K562 (cell line): ENCODE results near the gene EFS. TPM values are rescaled to one million over a fixed set of nuclear protein-coding genes. Genes with fewer than 3 reads are reported as not detected.

Experiments
- ARID3A ChIP-seq: IDR thresholded peaks from 2 replicates; pipeline ENCODE4 v1.6.1; 2012; ENCODE audit warnings: low read depth, low read length, improper control_type of control experiment, borderline replicate concordance
- CREB1 ChIP-seq, 2 experiments: sonication (generic) in 1 of 2; formaldehyde crosslinking in 1 of 2; IDR thresholded peaks; 2 replicates each; pipeline versions ENCODE4 v1.6.1 to v1.8.0; 2012 to 2022; ENCODE audit warnings: inconsistent platforms in 1 of 2, mild to moderate bottlenecking in 1 of 2, missing genetic modification reagents in 1 of 2, moderate library complexity in 1 of 2
- DMBX1 ChIP-seq: fragments of 250-450 bp; sonication (Bioruptor Pico); IDR thresholded peaks from 2 replicates; pipeline ENCODE4 v1.8.0; 2022; ENCODE audit warnings: inconsistent platforms, mild to moderate bottlenecking, moderate library complexity, borderline replicate concordance
- FOXA3 ChIP-seq, 2 experiments: fragments of 450-650 bp in 1 of 2; sonication (generic) in 1 of 2; formaldehyde crosslinking; IDR thresholded peaks in 1 of 2; conservative IDR thresholded peaks in 1 of 2; 2 replicates each; pipeline versions ENCODE4 v1.4.0 to v1.8.0; 2020 to 2022; ENCODE audit warnings: mild to moderate bottlenecking in 2 of 2, missing genetic modification reagents in 1 of 2
- NR0B1 ChIP-seq: fragments of 450-650 bp; IDR thresholded peaks from one replicate; pipeline ENCODE4 v1.6.1; 2018; ENCODE audit warnings: mild to moderate bottlenecking, moderate library complexity; ENCODE audit not compliant: partially characterized antibody
- NUFIP1 ChIP-seq: fragments of 450-650 bp; IDR thresholded peaks from 2 replicates; pipeline ENCODE4 v1.6.1; 2018; ENCODE audit not compliant: partially characterized antibody
- PCBP2 ChIP-seq: fragments of 200-400 bp; formaldehyde crosslinking; IDR thresholded peaks from 2 replicates; pipeline ENCODE4 v1.6.1; 2018; ENCODE audit warnings: low read length, low read depth, mild to moderate bottlenecking, moderate library complexity; ENCODE audit not compliant: poor library complexity, severe bottlenecking
- RAD21 ChIP-seq, 2 experiments: fragments of 250-450 bp in 1 of 2; fragments of 450-650 bp in 1 of 2; sonication (Bioruptor Pico) in 1 of 2; formaldehyde crosslinking in 1 of 2; IDR thresholded peaks in 1 of 2; conservative IDR thresholded peaks in 1 of 2; 2 replicates each; pipeline versions ENCODE4 v1.4.0 to v1.8.0; 2020 to 2022; ENCODE audit warnings: mild to moderate bottlenecking in 2 of 2, moderate library complexity in 1 of 2
- RBM34 ChIP-seq: fragments of 200-400 bp; formaldehyde crosslinking; IDR thresholded peaks from 2 replicates; pipeline ENCODE4 v1.6.1; 2018; ENCODE audit warnings: low read length, borderline replicate concordance; ENCODE audit not compliant: insufficient read depth
- SETDB1 ChIP-seq: IDR thresholded peaks from one replicate; pipeline ENCODE4 v1.6.1; 2012; ENCODE audit warnings: low read length, control low read depth, inconsistent platforms
- SMARCB1 ChIP-seq: IDR thresholded peaks from 2 replicates; pipeline ENCODE4 v1.6.1; 2011; ENCODE audit warnings: improper control_type of control experiment, low read depth; ENCODE audit not compliant: insufficient read length
- ZBTB1 ChIP-seq: sonication (generic); formaldehyde crosslinking; IDR thresholded peaks from 2 replicates; pipeline ENCODE4 v1.8.1; 2023; ENCODE audit warnings: missing genetic modification reagents, low read depth, mild to moderate bottlenecking, borderline replicate concordance
- polyA plus RNA-seq, 8 experiments: library from polyadenylated mRNA; depleted of rRNA in 4 of 8; stranded (reverse) in 5 of 8; unstranded in 3 of 8; fragments of >200 nt; fragmentation: Nextera tagmentation in 2 of 8; fragmentation: Illumina TruSeq in 1 of 8; extraction: Ambion mirVana in 2 of 8; extraction: Trizol in 1 of 8; gene quantifications; 2 replicates each; pipeline versions ENCODE4 v1.2.1 to v1.2.3, GENCODE V29; 2011 to 2014; ENCODE audit warnings: inconsistent platforms in 1 of 8, missing spikeins in 1 of 8
- total RNA-seq, 7 experiments: library from RNA; depleted of rRNA in 6 of 7; stranded (reverse); fragments of >200 nt in 6 of 7; fragmentation: Illumina TruSeq in 2 of 7; extraction: Trizol in 2 of 7; gene quantifications; 2 replicates each; pipeline versions ENCODE4 v1.2.1 to v1.2.3, GENCODE V29; 2011 to 2021; ENCODE audit warnings: low replicate concordance in 1 of 7
- TF ChIP-seq, protein P1 (sequence below): fragments of 250-450 bp; sonication (Bioruptor Pico); IDR thresholded peaks from 2 replicates; pipeline ENCODE4 v1.5.0; 2021; ENCODE audit warnings: mild to moderate bottlenecking, moderate library complexity
- TF ChIP-seq, protein P2 (sequence below): fragments of 250-450 bp; sonication (Bioruptor Pico); IDR thresholded peaks from 2 replicates; pipeline ENCODE4 v1.8.0; 2021; ENCODE audit warnings: moderate library complexity, mild to moderate bottlenecking, inconsistent platforms
- TF ChIP-seq, protein P3 (sequence below): sonication (generic); formaldehyde crosslinking; IDR thresholded peaks from 2 replicates; pipeline ENCODE4 v1.8.1; 2023; ENCODE audit warnings: mild to moderate bottlenecking, missing genetic modification reagents, moderate library complexity

Gene EFS
- total and polyA plus RNA-seq, 9 of the 15 experiments (the other 6 are each of a cell fraction or from before 2014, with no cell fraction given) = 0.01 to 0.03 TPM; not detected in 7

- TF ChIP-seq, protein P1, sequence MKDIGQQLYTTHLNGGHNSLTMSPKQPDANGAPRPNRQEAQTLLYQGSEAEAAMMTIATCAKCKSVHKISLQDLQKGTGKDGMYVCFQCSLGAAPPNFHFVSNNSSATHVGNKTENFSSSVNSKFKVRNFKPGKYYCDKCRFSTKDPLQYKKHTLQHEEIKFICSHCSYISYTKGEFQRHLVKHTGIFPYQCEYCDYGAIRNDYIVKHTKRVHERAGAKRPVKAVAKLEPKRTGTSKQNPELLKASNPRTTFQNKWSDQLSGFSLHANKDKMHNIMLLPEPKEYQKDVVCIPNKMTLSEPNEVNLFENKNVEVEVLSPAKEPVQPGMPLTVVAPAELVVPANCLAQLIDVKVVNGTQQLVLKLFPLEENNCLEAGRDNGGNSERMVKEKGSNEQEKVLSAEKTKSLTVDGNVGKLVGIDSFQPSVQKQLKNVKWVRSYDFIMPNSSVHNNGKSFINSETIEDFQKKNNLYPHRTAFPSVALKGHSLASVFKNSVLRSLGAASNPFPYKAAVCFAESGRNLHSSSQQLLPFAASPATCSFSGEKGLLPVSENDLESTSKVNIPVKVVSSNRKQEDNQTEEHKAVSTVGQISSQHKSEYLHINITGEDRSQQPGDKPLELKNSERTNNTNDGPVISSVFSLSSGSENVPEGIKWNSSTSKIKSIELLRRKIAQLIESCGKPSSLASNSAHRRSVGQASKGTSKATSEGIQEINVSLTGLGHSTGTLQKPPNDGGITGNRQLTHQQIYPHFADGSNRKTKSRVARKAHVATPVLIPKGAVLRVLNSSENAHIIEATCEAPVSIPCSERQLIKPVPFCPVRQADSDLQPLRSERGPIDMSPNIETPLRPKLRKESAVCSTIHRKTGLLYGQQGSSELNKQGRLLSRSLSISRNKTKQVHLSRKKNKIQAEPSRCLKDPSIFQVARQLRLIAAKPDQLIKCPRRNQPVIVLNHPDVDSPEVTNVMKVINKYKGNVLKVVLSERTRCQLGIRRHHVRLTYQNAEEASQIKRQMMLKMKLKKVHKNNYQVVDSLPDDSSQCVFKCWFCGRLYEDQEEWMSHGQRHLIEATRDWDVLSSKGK (CRISPR knock-in tag) = no peak
- TF ChIP-seq CREB1 (IDR thresholded peaks at IDR 0.05) (peak; percentile 98), CREB1 (CRISPR knock-in tag; IDR thresholded peaks at IDR 0.05) (peak; percentile 99), PCBP2 (no peak), FOXA3 (CRISPR knock-in tag; conservative IDR thresholded peaks at IDR 0.05 in 1 of 2, IDR thresholded peaks at IDR 0.05 in 1 of 2) (no peak), ARID3A (no peak), SMARCB1 (no peak), ZBTB1 (CRISPR knock-in tag) (no peak), RBM34 (no peak), NUFIP1 (peak; percentile 100), DMBX1 (CRISPR knock-in tag) (no peak), NR0B1 (no peak), SETDB1 (no peak), RAD21 (CRISPR knock-in tag; conservative IDR thresholded peaks at IDR 0.05 in 1 of 2, IDR thresholded peaks at IDR 0.05 in 1 of 2) (no peak)
- TF ChIP-seq, protein P2, sequence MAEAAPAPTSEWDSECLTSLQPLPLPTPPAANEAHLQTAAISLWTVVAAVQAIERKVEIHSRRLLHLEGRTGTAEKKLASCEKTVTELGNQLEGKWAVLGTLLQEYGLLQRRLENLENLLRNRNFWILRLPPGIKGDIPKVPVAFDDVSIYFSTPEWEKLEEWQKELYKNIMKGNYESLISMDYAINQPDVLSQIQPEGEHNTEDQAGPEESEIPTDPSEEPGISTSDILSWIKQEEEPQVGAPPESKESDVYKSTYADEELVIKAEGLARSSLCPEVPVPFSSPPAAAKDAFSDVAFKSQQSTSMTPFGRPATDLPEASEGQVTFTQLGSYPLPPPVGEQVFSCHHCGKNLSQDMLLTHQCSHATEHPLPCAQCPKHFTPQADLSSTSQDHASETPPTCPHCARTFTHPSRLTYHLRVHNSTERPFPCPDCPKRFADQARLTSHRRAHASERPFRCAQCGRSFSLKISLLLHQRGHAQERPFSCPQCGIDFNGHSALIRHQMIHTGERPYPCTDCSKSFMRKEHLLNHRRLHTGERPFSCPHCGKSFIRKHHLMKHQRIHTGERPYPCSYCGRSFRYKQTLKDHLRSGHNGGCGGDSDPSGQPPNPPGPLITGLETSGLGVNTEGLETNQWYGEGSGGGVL (CRISPR knock-in tag) = no peak
- TF ChIP-seq, protein P3, sequence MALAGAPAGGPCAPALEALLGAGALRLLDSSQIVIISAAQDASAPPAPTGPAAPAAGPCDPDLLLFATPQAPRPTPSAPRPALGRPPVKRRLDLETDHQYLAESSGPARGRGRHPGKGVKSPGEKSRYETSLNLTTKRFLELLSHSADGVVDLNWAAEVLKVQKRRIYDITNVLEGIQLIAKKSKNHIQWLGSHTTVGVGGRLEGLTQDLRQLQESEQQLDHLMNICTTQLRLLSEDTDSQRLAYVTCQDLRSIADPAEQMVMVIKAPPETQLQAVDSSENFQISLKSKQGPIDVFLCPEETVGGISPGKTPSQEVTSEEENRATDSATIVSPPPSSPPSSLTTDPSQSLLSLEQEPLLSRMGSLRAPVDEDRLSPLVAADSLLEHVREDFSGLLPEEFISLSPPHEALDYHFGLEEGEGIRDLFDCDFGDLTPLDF (CRISPR knock-in tag) = 0 out of 2 replicates have a peak, but pooled peaks have one; percentile 7
Observed at GRCh38 chr14:23306412-23307145, 58.4 kb downstream of the EFS start, which contains the start of gene BCL2L2 (continued).
